NCI-H2029 treated with DMSO at 0.1 percent for 48 hours (cell line): ENCODE measurements around the gene RFX1.

ENCODE experiments used
- DNase-seq: peaks from one replicate; lab custom pipeline; 2025; lab: John Stamatoyannopoulos, UW

The RFX1 gene

GRCh38 chr19:13960863-13961784 lies 45.0 kb downstream of the RFX1 start:
- no peak for DNase-seq

- DNase-seq = no peak
Measured at GRCh38 chr19:13959962-13960862, 45.9 kb downstream of the RFX1 start.

GRCh38 chr19:13959141-13959961 lies 46.8 kb downstream of the RFX1 start:
- DNase-seq = no peak

- DNase-seq = no peak
Measured at GRCh38 chr19:13958043-13958442, 48.1 kb downstream of the RFX1 start.

GRCh38 chr19:13957051-13957450 lies 49.1 kb downstream of the RFX1 start:
- no peak for DNase-seq

- no peak for DNase-seq
Measured at GRCh38 chr19:13956365-13956744, 49.8 kb downstream of the RFX1 start.

- DNase-seq = no peak
Measured at GRCh38 chr19:13955662-13956364, 50.3 kb downstream of the RFX1 start.

GRCh38 chr19:13954185-13954584 lies 51.9 kb downstream of the RFX1 start:
- no peak for DNase-seq

GRCh38 chr19:13952931-13953531 lies 53.1 kb downstream of the RFX1 start:
- DNase-seq = no peak

GRCh38 chr19:13952154-13952930 lies 53.8 kb downstream of the RFX1 start, which contains the start of gene DCAF15:
Gene DCAF15, plus strand, starts transcription at chr19:13952509. Its CDS starts 4 bp downstream, at chr19:13952513.
- DNase-seq = peak; percentile 93

GRCh38 chr19:13951799-13952153 lies 54.3 kb downstream of the RFX1 start:
- no peak for DNase-seq

GRCh38 chr19:13951043-13951442 lies 55.1 kb downstream of the RFX1 start:
- no peak for DNase-seq

- DNase-seq = no peak
Measured at GRCh38 chr19:13946414-13946813, 59.7 kb downstream of the RFX1 start.

- DNase-seq = no peak
Measured at GRCh38 chr19:13942023-13942684, 64.0 kb downstream of the RFX1 start.

- DNase-seq = no peak
Measured at GRCh38 chr19:13938301-13939064, 67.6 kb downstream of the RFX1 start, which contains the start of gene PODNL1. Gene PODNL1, minus strand, starts transcription at chr19:13938417. Its CDS starts 236 bp downstream, at chr19:13938181.

GRCh38 chr19:13937479-13938300 lies 68.4 kb downstream of the RFX1 start:
- DNase-seq = no peak

- no peak for DNase-seq
Measured at GRCh38 chr19:13935765-13936510, 70.2 kb downstream of the RFX1 start.
